Endothelial cell of umbilical vein (primary cell): ENCODE data around the gene LAIR1.

Experiments used
- EZH2 ChIP-seq: IDR thresholded peaks from 2 replicates; pipeline ENCODE4 v1.6.1; 2012; ENCODE audit warnings: borderline replicate concordance, low read depth, mild to moderate bottlenecking, moderate library complexity, low read length, inconsistent platforms; ENCODE audit not compliant: severe bottlenecking
- GATA2 ChIP-seq: IDR thresholded peaks from 2 replicates; pipeline ENCODE4 v1.7.0; 2011; ENCODE audit warnings: low read depth, mild to moderate bottlenecking, moderate library complexity, mixed read lengths, low read length; ENCODE audit not compliant: insufficient read length, insufficient read depth
- MAX ChIP-seq: IDR thresholded peaks from 2 replicates; pipeline ENCODE4 v1.6.1; 2011; ENCODE audit not compliant: insufficient read depth, insufficient read length
- MYC ChIP-seq: IDR thresholded peaks from one replicate; pipeline ENCODE4 v1.6.1; 2011; ENCODE audit warnings: mild to moderate bottlenecking, low read depth, low read length
- POLR2A ChIP-seq: IDR thresholded peaks from 2 replicates; pipeline ENCODE4 v1.6.1; 2012; ENCODE audit warnings: low read depth, mild to moderate bottlenecking, control low read depth, low read length
- POLR2AphosphoS5 ChIP-seq: IDR thresholded peaks from 2 replicates; pipeline ENCODE4 v1.6.1; 2012; ENCODE audit warnings: low read depth, mild to moderate bottlenecking, control low read depth, low read length, moderate library complexity; ENCODE audit not compliant: insufficient read depth
- TF ChIP-seq, protein P1 (sequence below), 2 donors: IDR thresholded peaks; 1 replicate in 1 of 2; 2 replicates in 1 of 2; pipeline ENCODE4 v1.5.1; 2011; ENCODE audit warnings: low read length in 2 of 2, mild to moderate bottlenecking in 2 of 2, moderate library complexity in 2 of 2, control low read depth in 1 of 2, inconsistent platforms in 1 of 2, low read depth in 1 of 2; ENCODE audit not compliant: insufficient read depth in 1 of 2; ENCODE audit errors: extremely low read depth in 1 of 2

DNA sequence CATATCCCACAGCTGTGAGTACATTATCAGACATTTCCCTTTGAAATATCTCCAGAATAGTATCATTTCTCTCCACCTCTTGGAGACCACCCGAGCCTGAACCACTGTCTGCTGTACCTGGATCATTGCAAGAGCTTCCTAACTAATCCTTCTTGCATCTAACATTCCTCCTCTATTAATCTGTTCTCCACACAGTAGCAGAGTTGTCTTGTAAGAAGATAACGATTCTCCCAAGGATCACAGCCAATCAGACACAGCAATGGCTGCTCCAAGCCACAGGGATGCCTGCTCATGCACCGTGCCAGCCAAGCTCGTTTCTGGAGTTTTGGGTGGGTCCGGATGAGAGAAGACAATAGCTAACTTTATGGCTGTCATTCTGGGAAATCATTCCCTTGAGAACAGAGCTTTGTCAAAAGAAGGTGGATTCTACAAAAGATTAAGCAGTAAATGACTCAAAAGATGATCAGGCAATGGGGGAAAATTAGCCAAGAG, 14.5 kb upstream of the LAIR1 start:
- TF ChIP-seq POLR2A (no peak), POLR2AphosphoS5 (no peak), EZH2 (no peak), MYC (no peak), MAX (no peak), GATA2 (no peak)
- TF ChIP-seq, protein P1, sequence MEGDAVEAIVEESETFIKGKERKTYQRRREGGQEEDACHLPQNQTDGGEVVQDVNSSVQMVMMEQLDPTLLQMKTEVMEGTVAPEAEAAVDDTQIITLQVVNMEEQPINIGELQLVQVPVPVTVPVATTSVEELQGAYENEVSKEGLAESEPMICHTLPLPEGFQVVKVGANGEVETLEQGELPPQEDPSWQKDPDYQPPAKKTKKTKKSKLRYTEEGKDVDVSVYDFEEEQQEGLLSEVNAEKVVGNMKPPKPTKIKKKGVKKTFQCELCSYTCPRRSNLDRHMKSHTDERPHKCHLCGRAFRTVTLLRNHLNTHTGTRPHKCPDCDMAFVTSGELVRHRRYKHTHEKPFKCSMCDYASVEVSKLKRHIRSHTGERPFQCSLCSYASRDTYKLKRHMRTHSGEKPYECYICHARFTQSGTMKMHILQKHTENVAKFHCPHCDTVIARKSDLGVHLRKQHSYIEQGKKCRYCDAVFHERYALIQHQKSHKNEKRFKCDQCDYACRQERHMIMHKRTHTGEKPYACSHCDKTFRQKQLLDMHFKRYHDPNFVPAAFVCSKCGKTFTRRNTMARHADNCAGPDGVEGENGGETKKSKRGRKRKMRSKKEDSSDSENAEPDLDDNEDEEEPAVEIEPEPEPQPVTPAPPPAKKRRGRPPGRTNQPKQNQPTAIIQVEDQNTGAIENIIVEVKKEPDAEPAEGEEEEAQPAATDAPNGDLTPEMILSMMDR (IDR thresholded peaks at IDR 0.05; ENCODE audit: extremely low read depth in 1 of 2, insufficient read depth in 1 of 2, low read depth in 1 of 2, low read length in 2 of 2): no peak
